ENCODE measurements around the gene CABP2. TPM values are rescaled to one million over a fixed set of nuclear protein-coding genes. Genes with fewer than 3 reads are reported as not detected.
"Not testable (repeated sequence)": the region's sequence is repeated elsewhere in the genome, so short reads cannot be mapped to it uniquely, and the experiment has no call there.

Gene CABP2
- total RNA-seq, 1 donor from 2014 or later = not detected

- intact Hi-C loops (cut with micrococcal nuclease) = no loop called here
These were observed 40.1 kb downstream of the CABP2 start, which contains the start of gene AIP for GRCh38 chr11:67482827-67483798. Gene AIP, plus strand, starts transcription at chr11:67483026. Its CDS starts 133 bp downstream, at chr11:67483159.

GRCh38 chr11:67482275-67482826 is 40.9 kb downstream of the CABP2 start:
- no peak for TF ChIP-seq CTCF (IDR thresholded peaks at IDR 0.05; ENCODE audit: borderline replicate concordance)

More at GRCh38 chr11:67482827-67483798, 40.1 kb downstream of the CABP2 start, which contains the start of gene AIP:
- Histone ChIP-seq H3K9me3 (replicated peaks) (no peaks in the 10 kb centered on the region), H3K4me3 (peak within 1 kb of the TSS; percentile 68), H3K36me3 (peaks cover 11% of the 10 kb centered on the region), H3K27me3 (ENCODE audit: low read depth) (peaks cover 4% of the 10 kb centered on the region), H3K4me1 (peaks cover 38% of the 10 kb centered on the region), H3K27ac (replicated peaks) (peak within 1 kb of the TSS; percentile 85)
- DNase-seq = peak; percentile 96
- TF ChIP-seq CTCF (IDR thresholded peaks at IDR 0.05; ENCODE audit: borderline replicate concordance) = peak; percentile 51

GRCh38 chr11:67477344-67478050 is 45.7 kb downstream of the CABP2 start:
- H3K36me3 ChIP-seq; H3K27ac ChIP-seq (replicated peaks); intact Hi-C loops (cut with micrococcal nuclease); H3K4me1 ChIP-seq; H3K9me3 ChIP-seq (replicated peaks); H3K4me3 ChIP-seq; H3K27me3 ChIP-seq (ENCODE audit: low read depth); DNase-seq: not testable (repeated sequence)

More at GRCh38 chr11:67482275-67482826, 40.9 kb downstream of the CABP2 start:
- Histone ChIP-seq H3K27ac (replicated peaks) (peak overlapping the region; percentile 85), H3K27me3 (ENCODE audit: low read depth) (peaks cover 4% of the 10 kb centered on the region), H3K9me3 (replicated peaks) (no peaks in the 10 kb centered on the region), H3K36me3 (peaks cover 4% of the 10 kb centered on the region), H3K4me3 (peak overlapping the region; percentile 68), H3K4me1 (peaks cover 38% of the 10 kb centered on the region)
- intact Hi-C loops (cut with micrococcal nuclease) = no loop called here
- no peak for DNase-seq

- H3K4me1 ChIP-seq; H3K27ac ChIP-seq (replicated peaks); H3K27me3 ChIP-seq (ENCODE audit: low read depth); intact Hi-C loops (cut with micrococcal nuclease); H3K36me3 ChIP-seq; H3K4me3 ChIP-seq; H3K9me3 ChIP-seq (replicated peaks); DNase-seq: not testable (repeated sequence)
These were observed 46.6 kb downstream of the CABP2 start for GRCh38 chr11:67476692-67477091.

DNA sequence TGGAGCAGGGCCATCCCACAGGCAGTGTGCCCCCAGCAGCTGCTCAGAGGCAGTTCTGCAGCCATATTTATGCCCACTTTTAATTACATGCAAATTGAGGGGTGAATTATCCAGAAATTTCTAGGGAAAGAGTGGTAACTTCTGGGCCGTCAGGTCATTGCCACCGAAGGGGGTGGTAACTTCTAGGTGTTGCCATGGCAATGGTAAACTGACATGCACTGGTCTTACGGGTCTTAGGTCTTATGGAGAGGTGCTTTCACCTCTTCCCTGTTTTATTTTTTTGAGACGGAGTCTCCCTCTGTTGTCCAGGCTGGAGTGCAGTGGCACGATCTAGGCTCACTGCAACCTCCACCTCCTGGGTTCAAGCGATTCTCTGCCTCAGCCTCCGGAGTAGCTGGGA is 50.4 kb downstream of the CABP2 start:
- Histone ChIP-seq H3K9me3 (replicated peaks) (no peaks in the 10 kb centered on the region), H3K4me3 (no peak overlapping the region), H3K36me3 (no peaks in the 10 kb centered on the region), H3K4me1 (peaks cover 19% of the 10 kb centered on the region), H3K27me3 (ENCODE audit: low read depth) (no peaks in the 10 kb centered on the region), H3K27ac (replicated peaks) (no peak overlapping the region)
- TF ChIP-seq CTCF (IDR thresholded peaks at IDR 0.05; ENCODE audit: borderline replicate concordance) = no peak
- intact Hi-C loops (cut with micrococcal nuclease) = no loop called here
- DNase-seq = no peak

GRCh38 chr11:67470337-67471002 is 52.8 kb downstream of the CABP2 start:
- intact Hi-C loops (cut with micrococcal nuclease) = no loop called here
- no peak overlapping the region for H3K4me3 ChIP-seq
- no peak for TF ChIP-seq CTCF (IDR thresholded peaks at IDR 0.05; ENCODE audit: borderline replicate concordance)
- peaks cover 29% of the 10 kb centered on the region for H3K4me1 ChIP-seq
- DNase-seq = no peak
- H3K36me3 ChIP-seq = no peaks in the 10 kb centered on the region
- no peak overlapping the region for H3K27ac ChIP-seq (replicated peaks)
- no peaks in the 10 kb centered on the region for H3K9me3 ChIP-seq (replicated peaks)
- H3K27me3 ChIP-seq (ENCODE audit: low read depth) = no peaks in the 10 kb centered on the region
